Measurements from ENCODE around the gene FNBP1L. TPM values are rescaled to one million over a fixed set of nuclear protein-coding genes. Genes with fewer than 3 reads are reported as not detected.

Gene FNBP1L
- polyA plus RNA-seq, 4 donors, result 88.8 to 135 (median 112) TPM

DNA sequence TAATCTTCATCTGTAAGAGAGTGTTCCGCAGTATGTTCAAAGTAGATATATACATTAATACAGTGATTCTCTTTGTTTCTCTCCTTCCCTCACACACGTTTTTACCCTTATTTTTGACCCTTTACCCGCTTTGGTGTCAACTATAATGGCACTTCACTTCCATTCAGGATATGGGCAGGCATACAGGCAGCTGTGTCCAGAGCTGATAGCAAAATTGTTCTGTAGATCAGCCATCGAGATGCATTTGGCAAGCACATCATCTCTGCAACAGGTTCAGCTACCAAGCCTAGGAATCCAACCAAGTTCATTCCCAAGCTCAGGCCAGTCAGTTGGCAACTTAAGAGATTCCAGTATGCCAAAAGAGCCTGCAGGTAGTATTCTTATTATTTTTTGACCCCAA, 74.8 kb downstream of the FNBP1L start:
- DNase-seq (ENCODE audit: low read depth in 4 of 4, low spot score in 2 of 4), result no peak

DNA sequence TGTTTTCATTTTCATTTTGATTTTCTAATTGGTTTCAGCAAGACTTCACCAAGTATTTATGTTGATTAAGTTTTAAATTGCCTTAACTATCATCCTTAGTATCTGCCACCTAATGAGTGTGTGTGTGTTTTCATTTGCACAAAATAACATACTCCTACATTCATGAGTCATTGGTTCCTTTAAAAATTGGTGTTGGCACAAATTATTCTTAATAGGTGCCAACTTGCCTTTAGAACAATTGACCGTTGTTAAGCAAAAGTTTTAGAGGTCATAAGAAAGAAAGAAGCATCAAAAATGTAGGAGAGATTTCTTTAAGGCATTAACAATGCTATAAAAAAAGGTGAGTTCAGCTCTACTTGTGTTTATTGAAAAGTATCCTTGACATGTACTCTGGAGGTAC, 77.5 kb downstream of the FNBP1L start:
- no peak for DNase-seq (ENCODE audit: low read depth in 4 of 4, low spot score in 2 of 4)

DNA sequence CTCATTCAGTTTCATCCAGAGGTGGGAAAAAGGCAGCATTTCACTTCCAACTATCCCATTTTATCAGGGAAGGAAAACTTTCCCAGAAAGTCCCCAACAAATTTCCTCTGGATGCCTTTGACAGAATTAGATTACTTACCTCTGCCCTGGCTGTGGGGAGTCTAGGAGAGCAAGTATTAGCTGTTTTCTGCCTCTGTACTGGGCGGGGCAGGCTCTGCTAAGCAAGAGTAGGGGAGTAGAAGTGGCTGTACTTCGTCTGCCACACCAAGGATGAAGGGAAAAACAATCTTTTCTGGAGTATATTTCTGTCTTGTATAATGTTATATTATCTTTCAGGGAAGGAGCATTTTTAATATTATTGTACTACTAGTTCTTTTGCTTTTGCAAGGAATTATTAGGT, 78.5 kb downstream of the FNBP1L start:
- no peak for DNase-seq (ENCODE audit: low read depth in 4 of 4, low spot score in 2 of 4)

DNA sequence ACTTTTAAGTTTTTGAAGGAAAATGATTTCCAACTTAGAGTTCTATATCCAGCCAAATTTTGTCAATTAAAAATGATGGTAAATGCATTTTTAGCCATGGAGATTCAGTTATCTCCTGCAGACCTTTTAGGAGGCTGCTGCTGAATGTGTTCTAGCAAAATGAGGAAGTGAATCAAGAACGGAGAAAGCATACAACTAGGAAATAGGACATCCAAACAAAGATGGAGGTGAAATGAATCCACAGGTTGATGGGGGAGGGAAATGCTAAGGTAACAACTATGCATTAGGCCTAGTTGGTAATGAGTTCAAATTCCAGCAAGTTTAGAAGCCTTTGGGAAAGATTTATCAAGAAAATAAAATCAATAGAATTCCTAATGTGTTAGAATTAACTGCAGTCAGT, 80.5 kb downstream of the FNBP1L start:
- DNase-seq (ENCODE audit: low read depth in 4 of 4, low spot score in 2 of 4), result no peak

DNA sequence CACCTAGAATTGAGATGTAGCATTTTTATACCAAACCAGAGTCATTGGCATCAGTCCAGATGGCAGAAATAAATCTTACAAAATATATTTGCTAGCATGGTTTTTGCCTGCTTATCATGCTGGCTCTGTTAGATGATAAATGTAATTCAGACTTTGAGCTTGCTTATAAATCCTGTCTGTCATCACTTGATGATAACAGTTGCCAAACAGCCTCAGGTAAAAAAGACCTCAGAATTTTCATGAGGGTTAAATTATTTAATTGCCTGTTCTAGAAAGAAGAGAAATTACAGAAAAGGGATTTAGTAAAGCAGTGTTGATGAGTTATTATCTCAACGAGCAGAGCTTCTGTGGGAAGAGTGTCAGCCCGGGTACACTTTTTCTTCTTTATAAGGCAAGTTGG, 83.3 kb downstream of the FNBP1L start:
- no peak for DNase-seq (ENCODE audit: low read depth in 4 of 4, low spot score in 2 of 4)

DNA sequence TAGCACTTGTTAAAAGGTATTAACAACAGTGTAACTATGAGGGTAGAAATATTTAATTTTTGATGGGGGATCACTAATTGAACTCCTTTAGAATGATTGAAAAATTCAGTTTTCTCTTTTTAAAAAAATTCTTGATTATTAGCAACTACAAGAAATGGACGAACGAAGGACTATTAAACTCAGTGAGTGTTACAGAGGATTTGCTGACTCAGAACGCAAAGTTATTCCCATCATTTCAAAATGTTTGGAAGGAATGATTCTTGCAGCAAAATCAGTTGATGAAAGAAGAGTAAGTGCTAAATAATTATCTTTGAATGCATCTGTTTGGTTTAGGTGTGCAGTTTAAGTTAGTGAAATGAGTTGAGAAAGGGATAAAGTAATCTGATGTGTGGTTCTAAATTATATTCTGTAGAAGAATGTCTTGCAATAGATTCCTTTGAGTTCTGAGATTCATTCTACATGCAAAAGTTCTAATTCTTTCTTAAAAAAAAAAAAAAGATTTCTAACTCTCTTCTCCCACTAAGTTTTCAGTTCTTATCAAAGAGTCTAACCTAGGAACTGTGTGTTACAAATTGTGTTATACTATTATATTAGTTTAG, 85.0 kb downstream of the FNBP1L start:
- DNase-seq (ENCODE audit: low read depth in 4 of 4, low spot score in 2 of 4), result no peak

DNA sequence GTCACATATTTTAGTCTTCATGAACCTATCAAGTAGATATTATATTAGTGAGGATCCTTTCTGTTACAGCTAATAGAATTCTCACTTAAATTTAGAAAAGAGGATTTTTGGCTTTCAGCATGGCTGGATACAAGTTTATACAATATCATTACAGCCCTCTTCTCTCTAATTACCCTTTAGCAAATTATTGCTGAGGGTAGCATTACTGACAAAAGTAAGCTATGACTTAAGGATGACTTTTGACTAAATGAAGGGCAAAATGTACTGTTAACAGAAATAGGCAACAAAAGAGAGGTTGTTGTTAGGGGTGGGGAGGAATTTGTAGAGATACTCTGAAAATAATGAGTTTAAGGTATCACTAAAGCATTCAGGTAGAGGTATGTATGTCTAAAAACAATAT, 85.8 kb downstream of the FNBP1L start:
- DNase-seq (ENCODE audit: low read depth in 4 of 4, low spot score in 2 of 4), result no peak

DNA sequence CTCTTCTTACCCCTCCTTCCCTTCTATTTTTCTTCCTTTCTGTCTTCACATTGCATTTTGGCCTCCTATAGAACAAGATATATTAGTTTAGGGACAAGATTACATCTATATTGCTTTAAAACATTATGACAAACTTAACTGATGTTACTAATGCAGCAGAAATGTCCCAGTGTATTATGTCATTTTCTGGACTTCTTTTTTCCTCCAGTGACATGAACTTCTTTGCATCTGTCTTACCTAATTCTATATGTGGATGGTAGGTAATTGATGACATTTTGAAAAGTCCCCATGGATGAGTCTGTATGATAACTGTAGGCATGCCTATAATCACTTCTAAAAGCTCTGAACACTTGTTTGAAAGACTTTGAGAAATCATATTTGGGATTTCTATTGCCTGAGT, 89.5 kb downstream of the FNBP1L start:
- DNase-seq (ENCODE audit: low read depth in 4 of 4, low spot score in 2 of 4), result no peak

DNA sequence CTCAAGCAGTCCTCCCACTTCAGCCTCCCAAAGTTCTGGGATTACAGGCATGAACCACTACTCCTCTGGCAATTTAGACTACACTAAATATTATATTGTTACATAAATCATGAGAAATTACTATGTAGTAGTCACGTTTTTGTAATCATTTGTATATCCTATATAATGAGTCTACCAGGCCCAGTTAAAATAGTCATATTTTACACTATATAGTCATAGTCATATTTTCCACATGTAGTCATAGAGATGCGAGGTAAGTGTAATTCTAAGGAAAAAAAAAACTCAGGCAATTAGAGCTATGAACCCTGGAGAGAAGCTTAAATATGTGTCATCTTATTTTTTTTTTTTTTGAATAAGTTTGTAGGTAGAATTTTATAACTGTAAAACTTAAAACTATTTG, 90.0 kb downstream of the FNBP1L start:
- DNase-seq (ENCODE audit: low read depth in 4 of 4, low spot score in 2 of 4), result no peak

DNA sequence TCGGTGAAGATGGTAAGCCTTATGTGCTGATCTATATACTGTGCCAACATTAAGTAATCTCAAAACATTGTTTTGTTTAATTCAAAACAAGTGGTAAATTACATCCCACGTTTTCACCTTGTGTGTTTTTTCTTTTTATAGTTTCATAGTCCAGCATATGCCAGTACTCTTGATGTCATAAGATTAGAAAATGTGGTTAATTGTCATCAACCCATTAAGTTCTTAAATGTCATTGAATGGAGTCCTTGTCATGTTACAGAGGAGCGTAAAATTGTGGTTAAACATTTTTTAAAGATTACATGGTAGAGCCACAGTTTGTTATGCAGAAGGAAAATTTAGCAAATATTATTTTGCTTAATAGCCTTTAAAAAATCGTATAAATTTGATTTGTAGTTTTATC, 93.1 kb downstream of the FNBP1L start:
- DNase-seq (ENCODE audit: low read depth in 4 of 4, low spot score in 2 of 4), result no peak

DNA sequence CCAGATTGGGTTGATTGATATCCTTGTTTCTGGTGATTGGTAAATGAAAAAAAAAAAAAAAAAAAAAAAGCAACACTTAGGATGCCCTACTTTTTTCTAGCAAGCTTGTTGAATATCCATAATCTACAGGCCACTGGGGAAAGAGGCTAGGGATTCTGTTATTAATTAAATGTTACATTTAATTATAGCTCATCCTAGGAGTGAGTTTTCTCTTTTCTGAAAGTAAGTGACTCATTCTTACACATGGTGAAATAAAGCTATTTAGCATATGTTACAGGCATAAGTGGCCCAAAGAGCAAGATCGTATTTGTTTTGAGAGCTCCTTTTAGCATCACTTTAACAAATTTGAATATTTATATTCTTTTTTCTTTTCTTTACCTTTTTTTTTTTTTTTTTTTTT, 94.5 kb downstream of the FNBP1L start:
- DNase-seq (ENCODE audit: low read depth in 4 of 4, low spot score in 2 of 4), result no peak

DNA sequence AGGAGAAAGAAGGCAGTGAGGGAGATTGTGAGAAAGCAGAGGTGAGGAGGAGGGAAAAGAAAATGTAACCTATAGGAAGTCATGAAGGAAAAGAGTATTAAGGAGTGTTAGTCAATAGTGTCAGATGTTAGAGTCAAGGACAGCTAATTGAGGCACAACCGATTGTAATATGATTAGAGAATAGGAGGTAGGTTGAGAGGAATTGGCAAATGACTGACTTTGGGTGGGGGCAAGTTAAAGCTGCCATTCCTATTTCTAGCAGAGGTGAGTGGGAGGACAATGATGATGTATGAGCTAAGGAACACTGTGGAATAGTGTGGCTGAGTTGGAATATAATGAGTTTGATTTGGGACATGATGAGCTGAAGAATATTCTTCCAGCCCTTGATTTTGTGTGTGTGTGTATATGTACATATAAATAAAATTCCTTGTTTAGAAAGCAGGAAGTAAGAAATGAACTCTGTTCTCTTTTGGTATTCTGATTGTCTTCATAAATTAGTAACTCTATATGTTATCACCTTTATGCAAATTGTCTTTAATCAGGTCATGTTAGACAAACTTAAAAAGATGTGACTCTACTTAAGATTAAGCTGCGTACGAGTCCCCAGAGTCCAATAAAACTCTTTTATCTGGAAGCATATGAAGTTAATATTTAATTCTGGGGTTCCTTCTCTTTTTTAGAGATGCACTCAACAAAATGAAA, 98.4 kb downstream of the FNBP1L start:
- DNase-seq (ENCODE audit: low read depth in 4 of 4, low spot score in 2 of 4), result no peak

DNA sequence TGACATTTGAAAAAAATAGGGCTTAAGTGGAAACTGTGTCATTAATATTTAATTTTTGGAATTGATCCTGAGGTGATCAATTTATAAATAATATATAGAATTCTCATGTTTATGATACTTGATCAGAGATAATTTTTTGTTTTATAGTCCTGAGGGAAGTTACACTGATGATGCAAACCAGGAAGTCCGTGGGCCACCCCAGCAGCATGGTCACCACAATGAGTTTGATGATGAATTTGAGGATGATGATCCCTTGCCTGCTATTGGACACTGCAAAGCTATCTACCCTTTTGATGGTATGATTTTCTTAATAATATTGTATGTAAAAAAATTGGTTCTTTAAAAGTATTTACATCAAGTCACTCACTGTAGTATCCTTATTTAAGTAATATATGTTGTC, 101.2 kb downstream of the FNBP1L start:
- DNase-seq (ENCODE audit: low read depth in 4 of 4, low spot score in 2 of 4), result no peak

DNA sequence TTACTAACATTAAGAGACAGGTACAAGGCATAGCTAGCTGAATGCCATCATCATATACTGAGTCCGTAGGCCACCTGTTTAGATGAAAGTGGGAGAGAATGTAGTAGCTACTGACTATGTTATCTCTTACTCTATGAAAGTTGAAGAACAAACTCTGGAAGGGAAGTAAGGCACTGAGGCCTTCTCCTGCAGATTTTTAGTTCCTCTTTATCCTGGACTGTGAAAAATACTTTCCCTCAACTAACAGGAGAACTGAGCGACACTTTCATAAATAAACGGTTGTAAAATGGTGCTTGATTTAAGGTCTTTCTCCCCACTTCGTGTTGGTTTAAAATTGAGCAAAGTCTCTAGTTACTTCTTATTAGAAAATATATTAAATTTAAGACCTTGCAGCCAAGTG, 101.9 kb downstream of the FNBP1L start:
- DNase-seq (ENCODE audit: low read depth in 4 of 4, low spot score in 2 of 4), result no peak

DNA sequence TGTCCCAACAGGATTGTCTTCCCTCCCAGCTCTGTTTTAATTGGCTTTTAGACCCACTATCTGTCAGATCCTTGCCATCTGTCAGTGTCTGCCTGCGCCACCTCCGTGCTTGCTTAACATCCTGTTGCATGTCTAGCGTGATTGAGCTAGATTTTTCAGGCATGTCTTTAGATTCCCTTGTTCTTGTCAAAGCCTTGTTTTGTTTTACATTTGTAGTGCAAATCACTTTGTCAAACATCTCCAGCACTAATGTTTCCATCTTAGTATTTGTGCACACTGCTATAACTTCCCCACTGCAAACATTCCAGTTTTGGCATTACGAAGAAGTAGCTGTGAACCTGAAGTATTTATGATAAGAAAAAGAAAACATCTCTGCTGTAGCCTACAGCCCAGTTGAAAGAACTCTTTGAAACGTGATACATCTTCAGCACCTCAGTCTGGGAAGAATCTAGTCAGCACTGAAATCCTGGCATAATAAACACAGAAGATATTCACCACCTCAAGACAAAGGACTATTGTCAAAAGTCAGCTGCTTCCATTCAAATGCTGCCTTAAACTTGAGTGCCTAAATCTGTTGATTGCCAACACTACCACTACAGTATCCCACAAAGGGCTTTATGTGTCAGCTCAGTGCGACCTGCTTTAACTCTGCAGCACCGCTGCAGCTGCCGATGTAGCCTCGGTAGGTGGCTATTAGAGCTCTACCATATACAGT, 105.0 kb downstream of the FNBP1L start:
- peak in 1 of 4 donors; percentile 34 for DNase-seq (ENCODE audit: low read depth in 4 of 4, low spot score in 2 of 4)

DNA sequence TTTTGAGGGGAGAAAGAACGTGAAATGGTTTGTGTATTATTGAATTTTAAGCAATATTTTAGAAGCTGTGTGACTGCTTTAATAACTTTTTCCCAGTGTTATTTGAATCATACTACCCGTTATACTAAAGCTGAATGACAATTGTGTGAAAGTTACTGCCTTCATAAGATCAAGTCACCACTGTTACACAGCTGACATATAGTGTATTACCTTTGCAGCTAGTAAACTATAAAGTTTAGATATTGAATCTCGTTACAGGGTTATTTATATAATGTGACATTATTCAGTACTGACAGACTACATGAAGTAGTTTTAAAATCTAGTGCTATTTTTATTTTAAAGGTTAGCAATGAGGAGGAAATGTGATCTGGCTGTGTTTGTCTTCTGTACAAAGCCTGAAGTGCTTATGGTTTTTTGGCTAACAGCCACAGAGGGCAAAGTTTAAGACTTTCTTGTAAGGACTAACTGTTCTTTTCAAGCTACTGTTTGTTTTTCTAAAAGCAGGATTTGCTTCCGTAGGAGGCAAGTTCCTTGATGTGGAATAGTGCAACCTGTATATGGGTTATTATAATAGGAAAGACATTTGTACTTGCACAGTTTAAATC, 106.1 kb downstream of the FNBP1L start:
- DNase-seq (ENCODE audit: low read depth in 4 of 4, low spot score in 2 of 4), result peak in 1 of 4 donors; percentile 43

DNA sequence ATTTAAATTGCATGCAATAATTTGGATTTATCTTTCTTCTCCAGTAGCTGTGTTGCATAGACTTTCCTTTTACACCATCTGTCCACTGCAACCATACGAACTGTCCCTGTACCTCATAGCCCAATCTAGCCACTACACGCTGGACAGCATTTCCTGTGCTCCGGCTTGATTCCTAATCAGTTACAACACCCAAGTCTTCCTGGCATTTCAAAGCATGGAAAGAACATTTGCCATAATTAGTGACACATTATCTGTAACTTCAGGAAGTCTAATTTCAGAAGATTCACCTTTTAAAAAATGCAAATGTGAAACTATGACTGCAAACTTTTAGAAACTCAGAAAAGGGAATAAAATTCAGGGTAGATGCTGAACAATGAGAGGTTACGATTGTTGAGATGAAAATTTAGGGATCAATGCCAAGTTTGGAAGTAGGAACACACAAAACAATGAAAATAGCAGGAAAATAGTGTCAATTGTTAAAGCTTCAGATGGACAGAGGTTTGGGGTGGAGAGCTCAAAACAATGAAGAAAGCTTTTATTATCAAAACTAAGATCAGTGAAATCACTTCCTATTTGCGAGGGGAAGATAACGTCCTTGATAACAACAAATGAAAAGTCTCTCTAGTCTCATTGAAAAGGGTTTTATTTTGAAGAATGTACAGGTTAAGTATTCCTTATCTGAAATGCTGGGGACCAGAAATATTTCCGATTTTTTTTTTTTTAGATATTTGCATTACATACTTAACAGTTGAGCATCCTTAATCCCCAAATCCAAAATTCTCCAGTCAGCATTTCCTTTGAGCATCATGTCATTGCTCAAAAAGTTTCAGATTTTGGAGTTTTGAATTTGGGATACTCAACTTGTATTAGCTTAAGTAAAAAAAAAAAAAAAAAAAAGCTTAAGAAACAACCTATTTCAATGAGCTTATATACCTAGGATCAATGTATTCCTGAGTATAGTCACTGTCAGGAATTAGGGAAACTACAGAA, 107.3 kb downstream of the FNBP1L start:
- no peak for DNase-seq (ENCODE audit: low read depth in 4 of 4, low spot score in 2 of 4)

DNA sequence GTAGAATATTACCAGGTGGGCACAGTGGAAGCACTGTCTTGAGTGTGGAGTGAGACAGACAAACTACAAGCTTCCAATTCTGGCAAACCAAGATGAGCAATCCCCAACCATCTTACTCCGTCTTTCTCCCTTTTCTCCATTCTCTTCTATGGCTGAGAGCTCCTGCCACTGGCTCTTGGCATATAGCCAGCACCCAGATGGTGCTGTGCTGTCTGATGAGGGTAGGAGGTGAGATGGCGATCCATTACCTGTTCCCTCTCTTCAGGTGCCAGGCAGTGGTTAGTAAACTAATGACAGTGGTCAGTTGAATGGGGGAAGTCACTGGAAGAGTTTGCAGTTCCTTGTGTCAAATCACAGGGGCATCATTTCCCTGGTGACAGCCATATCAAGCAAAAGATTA, 108.4 kb downstream of the FNBP1L start:
- no peak for DNase-seq (ENCODE audit: low read depth in 4 of 4, low spot score in 2 of 4)

DNA sequence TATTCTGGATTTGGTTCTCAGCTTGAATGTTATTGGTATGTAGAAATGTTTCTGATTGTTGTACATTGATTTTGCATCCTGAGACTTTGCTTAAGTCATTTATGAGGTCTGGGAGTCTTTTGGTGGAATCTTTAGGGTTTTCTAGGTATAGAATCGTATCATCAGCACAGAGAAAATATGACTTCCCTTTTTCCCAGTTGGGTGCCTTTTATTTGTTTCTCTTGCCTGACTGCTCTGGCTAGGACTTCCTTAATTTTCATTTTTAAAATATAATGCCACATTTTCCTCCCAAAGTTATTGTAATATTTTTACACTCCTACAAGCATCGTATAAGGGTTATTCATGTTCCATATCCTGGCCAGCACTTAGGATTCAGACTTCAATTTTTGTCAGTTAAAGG, 111.1 kb downstream of the FNBP1L start:
- no peak for DNase-seq (ENCODE audit: low read depth in 4 of 4, low spot score in 2 of 4)

DNA sequence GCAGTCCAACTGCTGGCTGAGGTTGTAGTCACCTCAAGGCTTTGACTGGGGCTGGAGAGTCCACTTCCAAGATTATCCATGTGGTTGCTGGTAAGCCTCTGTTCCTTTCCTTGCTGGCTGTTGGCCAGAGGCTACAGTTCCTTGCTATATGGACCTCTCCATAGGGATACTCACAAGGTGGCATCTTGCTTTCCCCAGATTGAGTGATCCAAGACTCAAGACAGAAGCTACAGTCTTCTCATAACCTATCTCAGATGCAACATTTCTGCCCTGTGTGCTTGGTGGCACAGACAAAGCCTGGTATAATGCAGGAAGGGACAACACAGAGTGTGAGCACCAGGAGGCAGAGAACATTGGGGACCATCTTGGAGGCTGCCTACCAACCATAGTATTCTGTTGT, 111.8 kb downstream of the FNBP1L start:
- no peak for DNase-seq (ENCODE audit: low read depth in 4 of 4, low spot score in 2 of 4)
